ENCODE measurements around the gene PRRX2. TPM values are rescaled to one million over a fixed set of nuclear protein-coding genes. Genes with fewer than 3 reads are reported as not detected.

The PRRX2 gene
- total and polyA plus RNA-seq, 7 donors: 0.46 to 4.7 (median 2.0) TPM; not detected in 1

DNA sequence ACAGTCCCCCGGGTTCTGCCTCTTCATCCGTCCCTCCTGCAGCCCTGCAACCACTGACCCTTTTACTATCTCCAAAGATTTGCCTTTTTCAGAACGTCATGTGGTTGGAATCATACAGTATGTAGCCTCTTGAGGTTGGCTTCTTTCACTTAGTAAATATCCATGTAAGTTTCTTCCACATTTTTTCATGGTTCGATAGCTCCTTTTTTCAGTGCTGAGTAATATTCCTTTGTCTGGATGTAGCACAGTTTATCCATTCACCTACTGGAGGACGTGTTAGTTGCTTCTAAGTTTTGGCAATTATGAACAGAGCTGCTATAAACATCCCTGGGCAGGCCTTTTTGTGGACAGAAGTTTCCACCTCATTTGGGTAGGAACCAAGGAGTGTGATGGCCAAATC lies 27.1 kb downstream of the PRRX2 start:
- no peak for TF ChIP-seq EP300 (IDR thresholded peaks at IDR 0.05)
- no peak for TF ChIP-seq POLR2AphosphoS5 (IDR thresholded peaks at IDR 0.05)
- TF ChIP-seq POLR2A (IDR thresholded peaks at IDR 0.05): no peak
- TF ChIP-seq, protein P1, sequence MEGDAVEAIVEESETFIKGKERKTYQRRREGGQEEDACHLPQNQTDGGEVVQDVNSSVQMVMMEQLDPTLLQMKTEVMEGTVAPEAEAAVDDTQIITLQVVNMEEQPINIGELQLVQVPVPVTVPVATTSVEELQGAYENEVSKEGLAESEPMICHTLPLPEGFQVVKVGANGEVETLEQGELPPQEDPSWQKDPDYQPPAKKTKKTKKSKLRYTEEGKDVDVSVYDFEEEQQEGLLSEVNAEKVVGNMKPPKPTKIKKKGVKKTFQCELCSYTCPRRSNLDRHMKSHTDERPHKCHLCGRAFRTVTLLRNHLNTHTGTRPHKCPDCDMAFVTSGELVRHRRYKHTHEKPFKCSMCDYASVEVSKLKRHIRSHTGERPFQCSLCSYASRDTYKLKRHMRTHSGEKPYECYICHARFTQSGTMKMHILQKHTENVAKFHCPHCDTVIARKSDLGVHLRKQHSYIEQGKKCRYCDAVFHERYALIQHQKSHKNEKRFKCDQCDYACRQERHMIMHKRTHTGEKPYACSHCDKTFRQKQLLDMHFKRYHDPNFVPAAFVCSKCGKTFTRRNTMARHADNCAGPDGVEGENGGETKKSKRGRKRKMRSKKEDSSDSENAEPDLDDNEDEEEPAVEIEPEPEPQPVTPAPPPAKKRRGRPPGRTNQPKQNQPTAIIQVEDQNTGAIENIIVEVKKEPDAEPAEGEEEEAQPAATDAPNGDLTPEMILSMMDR (IDR thresholded peaks at IDR 0.05): no peak
- intact Hi-C loops (cut with DNase I): no loop called here
- Histone ChIP-seq H3K9me3 (no peaks in the 10 kb centered on the region), H3K27me3 (peaks cover 0 to 9% (median 1%) of the 10 kb centered on the region in 3 donors), H3K36me3 (no peaks in the 10 kb centered on the region), H3K27ac (no peak overlapping the region), H3K4me3 (no peak overlapping the region), H3K4me1 (peaks cover 0 to 9% (median 9%) of the 10 kb centered on the region in 4 donors)
- no peak for DNase-seq
- 80 to 84% methylated on average over 5 of the region's 5 CpGs for WGBS, 2 donors

DNA sequence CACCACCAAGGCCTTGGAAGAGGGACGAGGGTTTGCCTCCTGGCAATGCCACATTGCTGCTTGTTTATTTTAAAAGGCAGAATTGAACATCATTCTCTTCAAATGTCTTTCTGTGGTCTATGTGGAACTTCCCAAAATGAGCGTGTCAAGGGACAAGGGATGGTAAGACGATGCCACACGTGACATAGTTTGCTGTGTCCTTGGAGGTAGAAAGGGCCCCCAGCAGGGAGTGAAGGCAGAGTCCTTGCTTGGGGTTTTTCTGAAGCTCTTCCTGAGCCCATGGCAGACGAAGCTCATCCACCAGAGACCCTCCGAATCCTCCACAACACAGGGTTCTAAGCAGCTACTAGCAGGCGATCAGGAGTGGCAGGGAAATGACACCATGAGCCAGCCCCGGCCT lies 28.3 kb downstream of the PRRX2 start:
- 75 to 81% methylated on average over 8 of the region's 8 CpGs for WGBS, 2 donors
- H3K27ac ChIP-seq: no peak overlapping the region
- H3K36me3 ChIP-seq: no peaks in the 10 kb centered on the region
- TF ChIP-seq EP300 (IDR thresholded peaks at IDR 0.05) (no peak), POLR2AphosphoS5 (IDR thresholded peaks at IDR 0.05) (no peak), POLR2A (IDR thresholded peaks at IDR 0.05) (no peak)
- TF ChIP-seq, protein P1 (IDR thresholded peaks at IDR 0.05): no peak
- H3K9me3 ChIP-seq: no peaks in the 10 kb centered on the region
- peaks cover 0 to 19% (median 16%) of the 10 kb centered on the region in 4 donors for H3K4me1 ChIP-seq
- no peak overlapping the region for H3K4me3 ChIP-seq
- no peak for DNase-seq
- intact Hi-C loops (cut with DNase I): no loop called here
- H3K27me3 ChIP-seq: peaks cover 0 to 21% (median 11%) of the 10 kb centered on the region in 3 donors

DNA sequence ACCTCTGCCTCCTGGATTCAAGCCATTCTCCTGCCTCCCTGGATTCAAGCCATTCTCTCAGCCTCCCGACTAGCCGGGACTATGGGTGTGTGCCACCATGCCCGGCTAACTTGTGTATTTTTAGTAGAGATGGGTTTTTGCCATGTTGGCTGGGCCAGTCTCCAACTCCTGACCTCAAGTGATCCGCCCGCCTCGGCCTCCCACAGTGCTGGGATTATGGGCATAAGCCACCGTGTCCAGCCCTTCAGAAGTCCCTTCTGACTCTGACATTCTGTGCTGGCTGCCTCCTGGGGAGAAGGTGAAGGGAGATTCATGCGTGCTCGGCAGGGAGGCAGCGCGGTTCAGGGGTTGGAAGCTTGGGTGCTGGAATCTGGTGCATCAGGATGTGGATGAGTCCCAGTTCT lies 28.8 kb downstream of the PRRX2 start:
- Histone ChIP-seq H3K27me3 (peaks cover 0 to 26% (median 15%) of the 10 kb centered on the region in 3 donors), H3K36me3 (no peaks in the 10 kb centered on the region), H3K4me3 (no peak overlapping the region), H3K9me3 (no peaks in the 10 kb centered on the region), H3K4me1 (peaks cover 0 to 19% (median 16%) of the 10 kb centered on the region in 4 donors), H3K27ac (no peak overlapping the region)
- no peak for TF ChIP-seq POLR2AphosphoS5 (IDR thresholded peaks at IDR 0.05)
- no peak for TF ChIP-seq POLR2A (IDR thresholded peaks at IDR 0.05)
- no peak for TF ChIP-seq EP300 (IDR thresholded peaks at IDR 0.05)
- TF ChIP-seq, protein P1 (IDR thresholded peaks at IDR 0.05): no peak
- 44 to 81% methylated on average over 11 of the region's 11 CpGs for WGBS, 2 donors
- no peak for DNase-seq
- intact Hi-C loops (cut with DNase I): no loop called here

DNA sequence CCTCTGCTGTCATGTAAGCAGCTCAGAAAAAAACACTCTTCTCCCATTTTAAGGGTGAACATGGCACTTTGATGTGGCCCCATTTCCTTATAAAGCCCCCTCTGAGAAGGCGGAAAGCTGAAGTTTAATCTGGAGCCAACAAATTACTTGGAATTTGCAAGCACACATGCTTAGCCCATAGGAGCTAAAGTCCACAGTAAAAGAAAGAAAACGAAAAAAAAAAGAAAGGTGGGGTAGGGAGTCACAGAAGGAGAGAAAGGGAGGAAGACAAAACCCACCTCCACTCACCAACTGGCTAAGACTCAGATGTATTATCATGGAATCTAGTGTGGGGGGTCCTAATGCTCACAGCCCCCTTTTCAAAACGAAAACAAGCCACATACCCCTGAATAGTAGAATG lies 30.4 kb downstream of the PRRX2 start:
- 52 to 65% methylated on average over 3 of the region's 3 CpGs for WGBS, 2 donors
- no peaks in the 10 kb centered on the region for H3K36me3 ChIP-seq
- TF ChIP-seq POLR2AphosphoS5 (IDR thresholded peaks at IDR 0.05): no peak
- TF ChIP-seq EP300 (IDR thresholded peaks at IDR 0.05): no peak
- TF ChIP-seq, protein P1 (IDR thresholded peaks at IDR 0.05): no peak
- TF ChIP-seq POLR2A (IDR thresholded peaks at IDR 0.05): no peak
- H3K4me1 ChIP-seq: peaks cover 0 to 19% (median 16%) of the 10 kb centered on the region in 4 donors
- peaks cover 0 to 31% (median 15%) of the 10 kb centered on the region in 3 donors for H3K27me3 ChIP-seq
- intact Hi-C loops (cut with DNase I): no loop called here
- no peak for DNase-seq
- no peaks in the 10 kb centered on the region for H3K9me3 ChIP-seq
- no peak overlapping the region for H3K4me3 ChIP-seq
- no peak overlapping the region for H3K27ac ChIP-seq

Data from sigmoid colon (tissue), 7 donors.